Left cardiac atrium (tissue), 4 donors: ENCODE measurements around the gene TJP3. TPM values are rescaled to one million over a fixed set of nuclear protein-coding genes. Genes with fewer than 3 reads are reported as not detected.

Source experiments
- ATAC-seq, 2 donors: fragments of 200-7000 bp; cut with Tn5 transposase; one replicate each; pipeline ENCODE4 v1.9.1; 2020; ENCODE audit warnings: mild to moderate bottlenecking in 2 of 2, moderate library complexity in 2 of 2
- DNase-seq: peaks from one replicate; pipeline ENCODE4 v3.0.0-alpha.2; 2020
- intact Hi-C, 2 donors: fragments of 100-400 bp; cut with DNase I; formaldehyde crosslinking; loops; one replicate each; pipeline versions ENCODE4 v1.14.1 to v1.15.1; 2022 to 2023
- total RNA-seq, 2 donors: library from RNA; stranded (reverse); fragmentation: NEBNext Ultra II Directional; extraction: Animal tissue kit (Norgen Biotek cat#: 25700); gene quantifications; one replicate each; pipeline ENCODE4 v1.2.1, GENCODE V29; 2021
- donor health status: DM: no; HTN: yes; CAD: no.
- donor health status: DM: no; HTN: yes; CAD: no; lungs with severe emphysema.
- donor health status: DM: yes; HTN: yes; CAD: no.
- donor health status: Dilated cardiomyopathy.

Gene TJP3
- total RNA-seq, 2 donors from 2014 or later: 0.32 TPM; not detected in 1

DNA sequence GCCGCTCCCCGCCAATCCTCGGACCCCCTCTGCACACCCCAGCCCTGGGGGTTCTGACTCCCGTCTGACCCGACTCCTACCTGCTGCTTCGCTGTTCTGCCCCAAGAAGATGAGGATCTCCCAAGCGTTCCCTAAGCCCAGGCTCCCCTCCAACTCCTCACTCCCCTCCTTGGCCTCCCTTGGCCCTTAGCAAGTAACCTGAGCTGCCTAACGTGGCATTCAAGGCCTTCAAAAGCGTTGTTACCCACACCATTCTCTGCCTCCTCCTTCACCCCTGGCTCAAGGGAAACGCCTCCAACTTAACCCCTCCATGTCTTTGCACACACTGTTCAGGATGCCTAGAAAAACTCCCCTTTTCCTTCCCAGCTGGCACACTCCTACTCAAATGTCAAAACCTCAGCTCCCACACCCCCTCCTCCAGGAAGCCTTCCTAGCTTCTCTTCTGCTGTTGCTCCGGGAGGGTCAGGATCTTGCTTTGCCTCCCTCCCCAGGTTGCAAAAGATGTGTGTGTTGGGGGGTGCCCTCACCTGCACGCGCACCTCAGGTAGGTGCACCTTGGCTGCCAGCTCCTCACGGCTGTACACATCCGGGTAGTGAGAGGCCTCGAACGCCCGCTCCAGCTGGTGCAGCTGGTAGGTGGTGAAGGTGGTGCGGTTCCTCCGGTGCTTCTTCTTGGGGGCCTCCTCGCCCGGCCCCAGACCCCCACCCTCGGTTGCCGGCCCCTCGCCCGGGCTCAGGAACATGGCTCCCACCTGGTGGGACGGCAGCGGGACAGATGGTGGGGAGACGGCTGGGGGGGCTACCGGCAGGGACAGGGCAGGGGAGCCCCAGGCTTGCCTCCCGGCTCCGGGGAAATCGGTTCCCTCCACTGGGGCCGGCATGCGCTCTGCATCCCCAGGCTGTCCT, 63.1 kb downstream of the TJP3 start:
- intact Hi-C loops: no loop called here
- DNase-seq (no peak), ATAC-seq (no peak)

DNA sequence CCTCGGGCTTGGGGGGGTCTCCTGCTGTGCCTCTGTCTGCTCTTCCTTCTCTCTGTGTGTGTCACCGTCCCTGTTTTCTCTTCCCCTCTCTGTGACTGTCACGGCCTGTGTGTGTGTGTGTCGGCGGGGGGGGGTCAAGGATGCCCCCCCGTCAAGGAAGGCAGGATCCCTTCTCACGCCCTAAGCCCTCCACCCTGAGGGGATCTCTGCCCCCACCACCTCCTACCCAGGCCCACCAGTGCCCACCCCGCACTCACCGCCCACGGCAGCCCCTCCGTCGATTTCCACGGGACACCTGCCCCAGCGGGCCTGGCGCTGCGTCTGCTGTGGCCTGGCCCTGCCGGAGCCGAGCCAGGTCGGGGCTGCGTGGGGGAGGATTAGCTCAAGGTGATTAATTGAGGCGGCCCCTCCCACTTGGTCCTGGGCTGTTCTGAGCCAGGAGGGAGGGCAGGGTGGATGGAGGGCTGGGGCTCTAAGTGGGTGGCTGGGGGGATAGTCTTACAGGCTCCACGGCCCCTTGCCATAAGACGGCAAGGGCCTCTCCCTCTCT, 63.8 kb downstream of the TJP3 start, which contains the start of gene RAX2:
Gene RAX2, minus strand, starts transcription at position 323 of the 550 bp plus-strand sequence. CDS start 486 bp downstream, outside the sequence.
- no peak for ATAC-seq
- DNase-seq: no peak
- intact Hi-C loops: no loop called here

DNA sequence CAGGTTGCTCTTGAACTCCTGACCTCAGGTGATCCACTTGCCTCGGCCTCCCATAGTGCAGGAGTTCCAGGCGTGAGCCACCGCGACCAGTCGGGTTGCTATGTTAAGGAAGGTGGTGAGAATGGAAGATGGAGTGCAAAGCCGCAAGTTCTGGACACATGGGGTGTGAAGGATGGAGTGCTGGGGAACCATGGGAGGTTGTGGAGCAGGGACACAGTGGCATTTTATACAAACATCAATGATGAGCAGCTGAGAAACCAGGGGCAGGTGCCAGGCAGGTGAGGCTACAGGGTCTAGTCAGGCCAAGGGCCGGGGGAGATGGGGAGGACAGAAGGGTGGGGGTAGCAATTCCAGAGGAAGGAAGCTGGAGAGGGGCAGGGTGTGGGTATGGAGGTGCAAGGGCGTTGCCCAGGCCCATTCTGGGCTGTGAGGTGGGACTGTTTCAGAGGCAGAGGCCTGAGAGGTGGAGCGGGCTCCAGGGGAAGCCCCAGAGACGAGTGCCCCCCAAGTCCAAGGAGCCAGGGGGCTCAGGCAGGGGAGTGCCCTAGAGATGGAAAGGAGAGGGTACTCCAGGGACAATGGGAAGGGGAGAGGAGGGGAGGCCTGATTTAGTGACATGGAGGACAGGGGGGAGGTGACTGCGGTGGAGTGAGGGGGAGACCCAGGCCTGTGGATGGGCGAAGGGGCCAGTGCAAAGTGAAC, 65.8 kb downstream of the TJP3 start:
- DNase-seq: no peak
- intact Hi-C loops: no loop called here
- no peak for ATAC-seq

DNA sequence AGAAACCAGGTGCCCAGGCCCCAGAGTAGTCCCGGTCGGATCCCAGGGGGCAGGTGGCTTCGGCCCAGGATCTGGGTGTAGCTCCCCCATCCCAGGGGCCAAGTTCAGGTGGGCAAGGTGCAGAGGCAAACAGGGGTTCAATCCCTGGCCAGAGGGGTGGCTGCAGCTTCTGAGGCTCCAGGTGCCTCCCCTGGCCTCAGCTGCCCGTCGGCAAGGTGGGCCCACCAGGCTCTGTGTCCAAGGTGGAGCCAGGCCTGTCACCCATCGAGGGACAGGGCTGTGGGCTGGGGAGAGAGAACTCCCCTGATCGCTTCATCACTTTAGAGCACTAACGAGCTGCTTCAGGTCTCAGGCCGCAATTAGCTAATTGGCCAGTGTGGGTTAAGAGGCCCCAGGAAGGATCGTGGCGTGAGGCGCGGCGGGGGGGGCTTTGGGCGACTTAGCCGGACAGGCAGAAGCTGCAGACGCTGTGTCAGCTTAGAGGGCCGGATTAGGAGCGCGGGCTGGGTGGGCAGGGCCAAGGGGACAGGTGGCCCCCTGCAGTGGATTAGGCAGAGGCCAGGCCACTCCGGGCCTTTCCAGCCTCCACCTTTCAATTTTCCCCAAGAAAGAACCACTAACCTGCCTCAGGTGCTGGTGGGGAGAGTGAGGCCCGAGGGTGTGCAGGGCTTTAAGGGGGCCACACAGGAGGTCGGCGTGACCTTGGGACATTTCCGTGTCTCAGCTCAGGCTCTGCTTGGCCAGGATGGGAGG, 66.6 kb downstream of the TJP3 start:
- DNase-seq (no peak), ATAC-seq (no peak)
- intact Hi-C loops: no loop called here

DNA sequence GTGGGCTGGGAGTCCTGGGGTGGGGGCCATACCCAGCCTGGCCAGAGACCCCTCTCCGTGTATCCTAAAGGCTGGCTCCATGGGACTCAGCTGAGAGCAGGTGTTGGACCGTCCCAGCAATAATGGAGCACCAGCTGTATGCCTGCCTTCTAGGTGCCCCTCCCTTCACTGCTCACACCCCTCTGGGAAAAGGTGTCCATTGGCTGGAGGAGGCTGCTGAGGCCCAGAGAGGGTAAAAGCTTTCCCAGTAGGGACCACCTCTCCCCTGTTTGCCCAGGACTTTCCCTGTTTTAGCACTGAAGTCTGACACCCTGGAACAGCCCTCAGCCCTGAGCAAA, 67.2 kb downstream of the TJP3 start:
- ATAC-seq: no peak
- intact Hi-C loops: no loop called here
- DNase-seq: no peak

DNA sequence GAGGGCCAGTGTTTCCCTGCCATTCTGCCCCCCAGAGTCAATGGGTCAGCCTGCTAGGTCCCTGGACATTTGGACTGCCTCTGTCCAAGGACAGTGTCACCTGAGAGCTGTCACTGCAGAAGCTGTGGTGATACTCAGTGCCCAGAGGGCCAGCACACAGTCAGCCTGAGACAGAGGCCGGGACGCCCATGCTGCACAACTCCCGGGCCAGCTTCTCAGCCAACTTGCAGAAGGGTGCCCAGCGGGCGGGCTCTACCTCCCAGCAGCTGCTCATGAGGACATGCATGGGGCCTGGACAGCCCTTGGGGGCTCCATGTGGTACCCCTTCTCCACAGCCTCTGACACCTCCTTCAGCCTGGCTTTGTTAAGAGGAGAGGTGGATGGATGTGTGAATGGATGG, 67.6 kb downstream of the TJP3 start:
- ATAC-seq (no peak), DNase-seq (no peak)
- intact Hi-C loops: no loop called here

DNA sequence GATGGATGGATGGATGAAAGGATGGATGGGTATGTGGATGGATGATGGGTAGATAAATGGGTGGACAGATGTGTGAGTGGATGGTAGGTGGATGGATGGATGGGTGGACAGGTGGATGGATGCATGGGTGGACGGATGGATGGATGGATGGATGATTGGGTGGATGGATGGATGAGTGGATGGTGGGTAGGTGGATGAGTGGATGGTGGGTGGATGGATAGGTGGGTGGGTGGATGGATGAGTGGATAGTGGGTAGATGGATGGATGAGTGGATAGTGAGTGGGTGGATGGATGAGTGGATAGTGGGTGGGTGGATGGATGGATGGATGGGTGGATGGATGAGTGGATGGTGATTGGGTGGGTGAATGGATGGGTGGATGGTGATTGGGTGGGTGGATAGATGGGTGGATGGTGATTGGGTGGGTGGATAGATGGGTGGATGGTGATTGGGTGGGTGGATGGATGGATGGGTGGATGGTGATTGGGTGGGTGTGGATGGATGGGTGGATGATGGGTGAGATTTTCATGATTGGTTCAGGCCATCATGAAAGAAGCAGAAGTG, 68.4 kb downstream of the TJP3 start:
- intact Hi-C loops: no loop called here
- ATAC-seq (no peak), DNase-seq (no peak)

DNA sequence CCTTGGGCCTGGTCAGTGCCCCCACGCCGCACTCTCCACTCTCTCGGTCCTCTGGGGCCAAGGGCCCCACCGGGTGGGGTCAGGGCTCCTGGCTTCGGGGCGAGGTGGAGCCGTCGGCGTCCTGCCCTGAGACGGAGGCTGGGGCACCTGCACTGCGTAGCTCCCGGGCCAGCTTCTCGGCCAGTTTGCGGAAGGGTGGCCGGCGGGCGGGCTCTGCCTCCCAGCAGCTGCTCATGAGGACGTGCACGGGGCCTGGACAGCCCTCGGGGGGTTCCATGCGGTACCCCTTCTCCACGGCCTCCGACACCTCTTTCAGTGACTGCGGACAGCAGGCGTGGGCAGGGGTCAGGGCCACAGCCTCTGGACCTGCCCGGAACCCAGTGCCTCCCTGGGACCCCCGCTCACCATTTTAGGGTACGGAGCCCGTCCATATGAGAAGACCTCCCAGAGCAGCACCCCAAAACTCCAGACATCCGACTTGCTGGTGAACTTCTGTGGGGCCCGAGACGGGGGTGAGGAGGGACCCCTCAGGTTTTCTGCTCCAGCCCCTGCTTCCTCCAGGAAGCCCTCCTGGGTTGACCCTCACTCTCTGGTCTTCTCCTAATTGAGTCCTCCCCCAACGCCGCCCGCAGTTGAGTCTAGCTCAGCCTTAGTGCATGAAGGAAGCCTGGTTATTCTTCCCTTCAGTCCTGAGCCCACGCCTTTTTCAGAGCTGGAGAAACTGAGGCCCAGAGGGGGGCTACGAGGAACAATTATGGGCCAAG, 70.1 kb downstream of the TJP3 start:
- intact Hi-C loops: no loop called here
- no peak for ATAC-seq
- no peak for DNase-seq

DNA sequence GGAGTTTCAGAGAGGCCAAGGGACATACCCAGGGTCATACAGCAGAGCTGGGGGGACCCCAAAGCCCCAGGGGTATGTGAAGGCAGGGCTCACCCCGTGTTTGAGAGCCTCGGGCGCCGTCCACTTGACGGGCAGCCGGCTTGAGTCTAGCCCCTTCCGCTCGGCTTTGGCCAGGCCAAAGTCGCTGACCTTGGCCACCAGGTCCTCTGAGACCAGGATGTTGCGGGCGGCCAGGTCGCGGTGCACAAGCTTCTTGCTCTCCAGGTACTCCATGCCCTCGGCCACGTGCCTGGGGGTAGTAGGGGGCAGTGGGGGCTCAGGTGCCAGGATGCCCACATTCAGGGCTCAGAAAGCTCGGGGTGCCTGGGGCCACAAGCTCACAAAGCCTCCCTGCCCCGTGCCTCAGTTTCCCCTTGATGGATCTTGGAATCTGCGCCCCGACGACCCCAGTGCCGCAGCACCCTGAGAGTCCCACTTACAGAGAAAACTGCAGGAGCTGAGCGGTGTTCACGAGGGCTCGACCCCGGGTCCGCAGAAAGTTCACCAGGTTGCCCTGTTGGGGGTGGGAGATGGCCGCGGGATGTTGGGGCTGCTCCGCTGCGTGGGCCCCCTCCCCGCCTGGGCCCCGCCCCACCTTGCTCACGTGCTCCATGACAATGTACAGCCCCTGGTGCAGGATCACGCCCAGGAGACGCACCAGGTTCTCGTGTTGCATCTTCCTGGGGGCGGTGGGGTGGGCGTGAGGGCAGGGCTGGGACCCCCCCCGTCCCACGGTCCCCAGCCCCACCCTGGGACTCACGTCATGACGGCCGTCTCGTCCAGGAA, 70.9 kb downstream of the TJP3 start:
- no peak for DNase-seq
- no peak for ATAC-seq
- intact Hi-C loops: no loop called here

DNA sequence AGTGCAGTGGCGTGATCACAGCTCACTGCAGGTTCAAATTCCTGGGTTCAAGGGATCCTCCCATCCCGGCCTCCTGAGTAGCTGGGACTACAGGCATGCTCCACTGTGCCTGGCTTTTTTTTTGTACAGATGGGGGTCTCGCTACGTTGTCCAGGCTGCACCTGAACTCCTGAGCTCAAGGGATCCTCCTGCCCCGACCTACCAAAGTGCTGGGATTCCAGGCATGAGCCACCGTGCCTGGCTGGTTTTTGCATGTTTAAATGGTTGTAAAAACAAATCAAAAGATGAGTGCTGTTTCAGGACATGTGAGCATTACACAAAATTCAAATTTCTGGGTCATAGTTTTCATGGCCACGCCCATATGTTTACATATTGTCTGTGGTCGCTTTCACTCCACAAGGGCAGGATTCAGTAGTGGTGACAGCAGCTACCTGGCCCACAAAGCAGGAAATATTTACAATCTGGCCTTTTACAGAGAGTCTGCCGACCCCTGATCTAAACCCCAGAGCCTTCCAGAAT, 72.7 kb downstream of the TJP3 start:
- DNase-seq (no peak), ATAC-seq (no peak)
- intact Hi-C loops: no loop called here

DNA sequence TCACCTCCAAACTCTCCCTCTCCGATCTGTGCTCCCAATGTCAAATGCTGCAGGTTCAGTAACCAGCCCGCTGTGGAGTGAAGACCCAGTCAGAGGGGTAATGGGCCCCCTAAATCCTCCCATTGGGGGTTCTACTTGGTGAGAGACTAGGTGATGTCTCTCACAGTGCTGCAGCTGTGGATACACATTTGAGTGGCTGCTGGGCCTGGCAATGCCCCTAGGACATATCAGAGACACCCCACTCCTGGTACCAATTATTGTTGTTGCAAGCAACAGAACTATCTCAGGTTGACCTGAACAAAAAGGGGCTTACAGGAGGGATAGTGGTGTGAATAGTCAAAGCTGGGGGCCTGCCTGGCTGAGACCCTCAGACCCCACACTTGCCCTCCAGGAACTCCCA, 73.4 kb downstream of the TJP3 start:
- no peak for ATAC-seq
- intact Hi-C loops: no loop called here

DNA sequence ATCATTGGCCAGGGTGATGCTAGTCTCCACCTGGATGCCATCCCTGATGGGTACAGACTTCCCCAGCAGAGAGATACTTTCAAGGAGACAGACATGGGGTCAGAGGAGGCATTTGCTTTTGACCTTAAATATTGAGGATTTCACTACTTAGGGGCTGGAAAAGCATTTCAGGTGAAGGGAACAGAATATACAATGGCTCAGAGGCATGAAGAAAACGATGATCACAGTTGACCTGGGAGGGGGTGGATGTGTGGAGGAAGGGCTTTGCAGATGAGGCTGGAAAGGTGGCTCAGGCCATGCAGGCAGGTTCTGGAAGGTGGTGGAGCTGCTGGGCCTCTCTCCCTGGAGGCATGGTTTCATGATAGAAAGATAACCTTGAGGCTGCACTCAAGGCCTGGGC, 74.1 kb downstream of the TJP3 start:
- ATAC-seq: no peak
- intact Hi-C loops: no loop called here
- DNase-seq: no peak

More for the DNA sequence above, 73.4 kb downstream of the TJP3 start:
- no peak for DNase-seq

DNA sequence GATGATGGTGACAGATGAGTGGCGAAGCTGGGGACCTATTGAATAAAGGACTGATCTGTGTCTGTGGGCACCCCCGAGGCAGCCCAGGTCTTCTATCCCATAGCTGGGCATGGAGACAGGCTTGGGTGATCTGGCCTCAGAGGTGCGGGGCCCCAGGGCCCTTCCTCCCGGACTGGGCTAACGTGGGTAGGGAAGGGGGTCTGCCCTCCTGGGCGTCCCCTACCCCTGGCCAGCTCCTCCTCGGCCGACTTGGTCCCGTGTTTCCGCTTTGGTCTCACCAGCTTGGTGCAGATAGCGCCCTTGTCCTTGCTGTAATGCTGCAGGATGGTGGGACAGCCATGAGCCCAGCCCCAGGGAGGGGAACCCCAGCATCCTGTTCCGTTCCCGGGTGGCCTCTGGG, 74.7 kb downstream of the TJP3 start:
- ATAC-seq (no peak), DNase-seq (no peak)
- intact Hi-C loops: no loop called here

DNA sequence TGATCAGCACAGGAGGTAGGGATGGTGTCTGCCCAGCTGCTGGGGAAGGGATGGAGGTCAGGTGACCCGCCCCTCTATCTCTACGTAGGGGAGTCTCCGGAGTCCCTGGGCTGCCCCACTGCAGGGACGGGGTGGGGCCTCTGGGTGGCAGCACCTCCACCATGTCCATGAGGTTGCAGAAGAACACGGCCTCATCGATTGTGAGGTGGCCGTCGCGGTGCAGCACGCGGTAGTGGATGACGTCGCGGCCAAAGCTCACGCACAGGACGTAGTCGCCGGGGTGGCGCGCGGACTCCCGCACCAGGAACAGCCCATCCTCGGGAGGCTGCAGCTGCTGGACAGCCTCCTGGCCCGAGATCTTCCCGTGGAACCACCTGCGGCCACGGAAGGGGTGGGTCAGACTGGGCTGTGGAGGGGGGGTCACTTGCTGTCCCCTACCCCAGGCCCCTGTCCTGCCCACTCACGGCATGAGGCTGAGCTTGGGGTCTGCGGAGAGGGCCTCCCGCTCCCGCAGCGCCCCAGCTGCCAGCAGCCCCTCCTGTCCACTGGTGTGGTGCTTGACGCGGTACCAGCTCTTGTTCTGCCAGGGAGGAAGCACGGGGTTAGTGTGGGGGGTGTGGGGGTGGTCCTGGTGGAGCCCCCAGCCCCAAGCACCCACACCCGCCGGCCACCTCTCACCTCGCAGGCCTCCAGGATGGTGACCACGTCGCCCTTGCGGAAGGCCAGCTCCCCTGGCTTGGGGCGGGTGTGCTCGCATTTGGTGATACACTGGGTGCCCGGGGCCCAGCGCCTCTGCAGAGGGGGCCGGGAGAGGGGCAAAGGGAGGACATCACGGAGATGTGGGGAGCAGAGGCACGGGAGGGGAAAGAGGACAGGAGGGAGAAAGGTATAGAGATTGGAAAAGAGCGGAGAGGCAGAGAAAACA, 75.7 kb downstream of the TJP3 start:
- DNase-seq: no peak
- ATAC-seq: no peak
- intact Hi-C loops: no loop called here

DNA sequence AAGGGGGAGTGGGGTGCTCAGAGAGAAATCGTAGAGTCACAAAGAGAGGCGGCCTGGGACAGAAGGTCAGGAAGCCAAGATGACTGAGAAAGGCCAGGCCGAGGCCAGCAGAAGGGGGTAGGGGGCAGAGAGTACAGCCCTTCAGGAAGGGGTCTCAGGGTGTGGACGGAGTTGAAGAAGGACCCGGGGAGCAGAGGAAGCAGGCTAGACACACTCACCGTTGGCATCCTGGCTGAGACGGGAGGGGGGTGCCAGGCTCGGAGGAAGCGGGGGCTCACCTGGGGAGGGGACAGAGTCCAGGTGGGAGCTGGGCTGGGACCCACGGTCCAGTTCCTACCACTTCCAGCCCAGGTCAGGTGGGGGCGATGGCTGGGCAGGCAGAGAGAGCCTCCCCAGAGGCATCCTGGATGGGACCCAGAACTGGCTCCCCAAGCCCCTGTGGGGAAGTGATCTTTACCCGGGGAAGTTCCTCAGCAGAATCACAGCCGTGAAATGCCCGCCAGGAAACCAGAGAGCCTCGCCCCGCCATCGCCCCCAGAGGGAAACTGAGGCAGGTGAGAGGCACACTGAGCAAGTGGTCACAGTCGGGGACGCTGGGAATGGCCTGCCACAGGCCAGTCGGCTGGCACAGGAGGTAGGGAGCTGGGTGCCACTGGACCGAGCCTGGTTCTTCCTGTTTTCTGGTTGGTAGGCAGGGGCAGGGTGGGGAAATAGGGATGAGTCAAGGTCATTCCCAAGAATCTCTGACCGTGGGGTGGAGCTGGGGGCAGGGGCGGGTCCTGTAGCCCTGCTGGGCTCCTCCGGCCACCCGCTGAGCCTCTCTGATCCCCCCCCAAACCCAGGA, 76.6 kb downstream of the TJP3 start:
- peak in 1 of 2 donors; percentile 19 for ATAC-seq
- DNase-seq: no peak
- intact Hi-C loops: no loop called here
